IPS-18a (cell line): ENCODE data around the gene INO80D.

ENCODE experiments used
- H3K27ac ChIP-seq: one replicate; pipeline ENCODE4 v1.5.1; 2013; ENCODE audit warnings: low read length
- H3K27me3 ChIP-seq: one replicate; pipeline ENCODE4 v1.6.1; 2013; ENCODE audit warnings: mild to moderate bottlenecking, low read length; ENCODE audit not compliant: control insufficient read depth, insufficient read depth
- H3K36me3 ChIP-seq: one replicate; pipeline ENCODE4 v1.6.1; 2013; ENCODE audit warnings: low read depth, low read length; ENCODE audit not compliant: control insufficient read depth
- H3K4me1 ChIP-seq: one replicate; pipeline ENCODE4 v1.6.1; 2013; ENCODE audit warnings: low read depth, low read length; ENCODE audit not compliant: control insufficient read depth
- H3K4me3 ChIP-seq: one replicate; pipeline ENCODE4 v1.5.1; 2013; ENCODE audit warnings: low read length
- H3K9ac ChIP-seq: one replicate; pipeline ENCODE4 v1.6.1; 2013; ENCODE audit warnings: mild to moderate bottlenecking, low read length, moderate library complexity
- H3K9me3 ChIP-seq: one replicate; pipeline ENCODE4 v1.6.1; 2013; ENCODE audit warnings: low read depth, low read length; ENCODE audit not compliant: control insufficient read depth

Gene INO80D

GRCh38 chr2:205947621-205948495 lies 138.1 kb downstream of the INO80D start:
- Histone ChIP-seq H3K4me1 (peaks cover 6% of the 10 kb centered on the region), H3K9ac (no peak overlapping the region), H3K27ac (no peak overlapping the region), H3K9me3 (no peaks in the 10 kb centered on the region), H3K27me3 (peaks cover 6% of the 10 kb centered on the region), H3K4me3 (no peak overlapping the region), H3K36me3 (no peaks in the 10 kb centered on the region)

DNA sequence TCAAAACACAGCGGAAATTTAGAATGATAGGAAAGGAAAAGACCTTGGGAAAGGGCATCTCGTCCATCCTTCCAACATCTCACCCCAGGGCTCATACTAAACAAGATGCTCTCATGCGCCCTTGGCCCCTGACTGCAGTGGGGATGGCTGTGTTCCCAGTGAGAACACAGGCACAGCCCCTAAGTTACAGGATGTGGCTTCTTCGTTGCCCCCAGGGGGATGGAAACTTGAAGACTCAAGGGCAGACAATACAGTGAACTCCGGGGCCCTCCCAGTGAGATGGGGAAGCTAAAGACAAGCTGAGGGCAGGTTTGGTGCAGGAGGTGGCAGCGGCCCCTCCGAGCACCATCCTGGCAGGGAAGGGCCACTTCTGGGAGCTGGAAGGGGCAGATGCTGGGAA lies 139.7 kb downstream of the INO80D start:
- H3K9me3 ChIP-seq, result no peaks in the 10 kb centered on the region
- no peaks in the 10 kb centered on the region for H3K36me3 ChIP-seq
- no peak overlapping the region for H3K27ac ChIP-seq
- H3K4me3 ChIP-seq, result no peak overlapping the region
- no peak overlapping the region for H3K9ac ChIP-seq
- peaks cover 6% of the 10 kb centered on the region for H3K27me3 ChIP-seq
- peaks cover 6% of the 10 kb centered on the region for H3K4me1 ChIP-seq
